ENCODE results near the gene IL11.

IL11 gene

DNA sequence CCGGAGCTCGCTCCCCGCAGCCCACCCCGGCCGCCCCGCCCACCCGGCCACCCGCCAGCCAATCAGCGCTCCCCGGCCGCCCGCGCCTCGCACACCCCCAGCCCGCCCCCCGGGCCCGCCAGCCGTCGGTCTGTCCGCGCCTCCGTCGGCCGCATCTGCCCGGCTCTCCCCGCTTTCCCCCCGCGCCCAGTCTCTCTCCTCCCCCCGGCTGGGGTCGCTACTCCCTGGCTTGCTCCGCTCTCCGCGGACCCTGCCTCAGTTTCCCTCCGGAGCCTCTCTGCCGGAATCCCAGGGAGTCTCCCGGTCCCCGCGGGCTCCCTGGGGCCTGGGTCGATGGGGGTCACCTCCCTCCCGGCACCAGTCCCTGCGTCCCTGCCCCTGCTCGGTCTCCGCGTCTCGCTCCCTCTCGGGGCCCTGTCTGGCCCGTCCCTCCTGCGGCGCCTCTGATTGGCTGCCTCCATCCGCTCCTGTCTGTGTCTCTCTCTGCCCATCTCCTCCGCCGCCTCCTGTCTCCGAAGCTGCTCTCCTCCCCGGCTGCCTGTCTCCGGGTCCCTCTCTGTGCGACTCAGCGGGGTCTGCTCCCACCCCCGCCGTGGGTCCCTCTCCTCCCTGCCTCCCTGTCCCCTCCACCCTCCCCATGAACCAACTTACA, 484 bp downstream of the IL11 start:
- DNase-seq = no peak

DNA sequence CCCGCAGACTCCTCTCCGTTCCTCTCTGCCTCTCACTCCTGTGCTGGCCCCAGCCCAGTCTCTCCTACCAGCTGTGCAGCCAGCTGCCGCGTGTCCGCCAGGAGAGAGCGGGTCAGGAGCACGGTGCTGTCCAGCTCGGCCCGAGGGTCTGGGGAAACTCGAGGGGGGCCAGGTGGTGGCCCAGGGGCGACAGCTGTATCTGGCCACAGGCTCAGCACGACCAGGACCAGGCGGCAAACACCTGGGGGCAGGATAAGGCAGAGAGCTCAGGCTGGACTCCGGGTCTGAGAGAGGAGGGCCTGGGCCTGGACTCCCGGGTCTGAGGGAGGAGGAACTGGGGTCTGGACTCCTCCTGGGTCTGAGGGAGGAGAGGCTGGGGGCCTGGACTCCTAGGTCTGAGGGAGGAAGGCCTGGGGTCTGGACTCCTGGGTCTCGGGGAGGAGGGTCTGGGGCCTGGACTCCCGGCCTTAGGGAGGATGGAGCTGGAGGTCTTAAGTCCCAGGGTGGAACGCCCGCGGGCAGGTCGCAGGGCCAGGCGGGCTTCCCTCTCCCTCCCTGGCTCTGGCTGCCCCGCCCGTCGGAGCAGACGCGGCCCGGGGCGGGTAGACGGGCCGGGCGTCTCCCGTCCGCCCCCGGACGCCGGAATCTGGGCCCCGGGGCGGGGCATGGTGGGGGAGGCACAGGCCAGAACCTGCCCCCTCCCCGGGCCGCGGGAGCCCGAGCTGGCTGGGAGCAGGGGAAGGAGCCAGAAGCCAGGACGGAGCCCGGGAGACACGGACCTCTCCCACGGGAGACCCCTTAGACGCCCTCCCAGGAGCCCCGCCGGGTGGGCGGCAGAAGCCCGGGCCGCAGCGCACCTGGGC, 1.3 kb downstream of the IL11 start:
- DNase-seq = no peak

DNA sequence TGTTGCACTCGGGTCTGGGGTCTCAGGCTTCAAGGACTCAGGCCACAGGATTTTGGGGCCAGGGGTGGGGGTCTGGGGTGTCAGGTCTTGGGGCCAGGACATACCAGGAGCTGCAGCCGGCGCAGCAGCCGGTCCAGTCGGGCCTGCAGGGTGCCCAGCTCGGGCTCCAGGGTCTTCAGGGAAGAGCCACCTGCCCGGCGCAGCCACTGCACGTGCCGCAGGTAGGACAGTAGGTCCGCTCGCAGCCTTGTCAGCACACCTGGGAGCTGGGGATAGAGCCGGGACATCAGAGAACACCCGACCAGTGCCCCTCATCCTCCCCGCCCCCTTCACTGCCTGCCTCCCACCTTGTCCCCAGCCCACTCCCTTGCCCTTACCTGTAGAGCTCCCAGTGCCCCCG, 2.2 kb downstream of the IL11 start:
- DNase-seq = no peak

DNA sequence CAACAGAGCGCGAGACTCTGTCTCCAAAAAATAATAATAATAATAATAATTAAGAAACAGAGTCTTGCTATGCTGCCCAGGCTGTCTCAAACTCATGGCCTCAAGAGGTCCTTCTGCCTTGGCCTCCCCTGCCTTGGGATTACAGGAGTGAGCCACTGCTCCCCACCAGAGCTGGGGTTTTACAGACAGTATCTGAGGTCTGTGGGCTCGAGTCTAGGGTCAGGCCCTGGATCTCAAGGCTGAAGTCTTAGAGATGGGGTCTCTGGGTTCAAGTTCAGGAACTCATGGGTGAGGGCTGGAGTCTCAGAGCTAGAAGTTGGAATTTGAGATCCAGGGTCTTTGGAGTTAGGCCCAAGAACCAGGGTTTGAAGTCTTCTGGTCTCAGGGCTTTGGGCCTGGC, 3.5 kb downstream of the IL11 start:
- DNase-seq = no peak

DNA sequence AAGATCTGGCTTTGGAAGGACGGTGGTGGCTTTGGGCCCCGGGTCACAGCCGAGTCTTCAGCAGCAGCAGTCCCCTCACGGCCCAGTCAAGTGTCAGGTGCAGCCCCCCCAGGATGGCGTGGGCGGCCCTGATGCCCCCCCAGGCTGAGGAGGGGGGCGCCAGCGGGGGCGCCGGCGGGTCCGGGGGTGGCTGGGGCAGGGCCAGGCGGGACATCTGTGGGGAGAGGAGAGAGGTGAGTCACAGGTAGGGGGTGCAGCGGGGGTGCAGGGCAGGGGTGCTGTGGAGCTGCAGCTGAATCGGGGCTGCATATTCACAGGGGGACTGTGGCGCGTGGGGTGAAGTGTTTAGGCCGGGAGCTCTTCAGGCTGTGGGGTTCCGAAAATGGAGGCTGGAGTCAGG, 4.3 kb downstream of the IL11 start:
- no peak for DNase-seq

DNA sequence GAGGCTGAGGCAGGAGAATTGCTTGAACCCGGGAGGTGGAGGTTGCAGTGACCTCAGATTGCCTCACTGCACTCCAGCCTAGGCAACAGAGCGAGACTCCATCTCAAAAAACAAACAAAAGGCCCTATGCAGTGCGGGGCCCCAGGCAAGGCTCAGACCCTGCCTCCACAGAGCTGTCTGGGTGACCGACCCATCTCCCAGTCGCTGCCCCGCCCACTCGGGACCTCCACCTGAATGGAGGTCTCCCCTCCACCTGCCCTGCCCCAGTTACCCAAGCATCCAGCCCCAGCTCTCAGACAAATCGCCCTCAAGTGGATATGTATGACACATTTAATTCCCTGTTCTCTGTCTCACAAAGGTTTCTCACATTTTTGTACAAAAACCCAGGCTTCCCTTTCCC, 5.0 kb downstream of the IL11 start:
- no peak for DNase-seq

DNA sequence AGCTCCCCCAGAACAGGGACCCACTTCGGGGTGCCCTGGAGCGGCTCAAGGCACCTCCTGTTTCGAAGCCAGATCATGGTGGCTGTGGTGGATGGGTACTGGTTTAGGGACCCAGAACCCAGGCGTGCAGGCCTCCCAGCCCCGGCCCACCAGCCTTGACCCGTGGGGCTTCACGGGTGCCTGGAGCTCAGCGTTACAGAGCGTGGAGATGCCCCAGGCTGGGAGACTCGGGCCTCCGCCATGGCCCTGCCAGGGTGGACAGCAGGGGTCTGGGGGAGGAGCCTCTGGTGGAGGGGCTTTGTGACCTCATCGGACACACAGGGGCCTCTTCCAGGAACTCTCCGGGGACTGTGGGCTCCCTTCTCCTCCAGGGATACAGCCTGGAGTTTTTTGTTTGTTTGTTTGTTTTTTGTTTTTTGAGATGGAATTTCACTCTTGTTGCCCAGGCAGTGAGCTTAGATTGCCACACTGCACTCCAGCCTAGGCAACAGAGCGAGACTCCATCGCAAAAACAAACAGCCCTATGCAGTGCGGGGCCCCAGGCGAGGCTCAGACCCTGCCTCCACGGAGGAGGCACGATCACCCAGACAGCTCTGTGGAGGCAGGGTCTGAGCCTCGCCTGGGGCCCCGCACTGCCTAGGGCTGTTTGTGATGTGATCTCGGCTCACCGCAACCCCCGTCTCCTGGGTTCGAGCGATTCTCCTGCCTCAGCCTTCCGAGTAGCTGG, 7.1 kb downstream of the IL11 start, which contains the start of gene GARIN5B:
Gene GARIN5B, minus strand, starts transcription at position 271 of the 727 bp plus-strand sequence. Its CDS starts 194 bp downstream, at position 77.
- no peak for DNase-seq

DNA sequence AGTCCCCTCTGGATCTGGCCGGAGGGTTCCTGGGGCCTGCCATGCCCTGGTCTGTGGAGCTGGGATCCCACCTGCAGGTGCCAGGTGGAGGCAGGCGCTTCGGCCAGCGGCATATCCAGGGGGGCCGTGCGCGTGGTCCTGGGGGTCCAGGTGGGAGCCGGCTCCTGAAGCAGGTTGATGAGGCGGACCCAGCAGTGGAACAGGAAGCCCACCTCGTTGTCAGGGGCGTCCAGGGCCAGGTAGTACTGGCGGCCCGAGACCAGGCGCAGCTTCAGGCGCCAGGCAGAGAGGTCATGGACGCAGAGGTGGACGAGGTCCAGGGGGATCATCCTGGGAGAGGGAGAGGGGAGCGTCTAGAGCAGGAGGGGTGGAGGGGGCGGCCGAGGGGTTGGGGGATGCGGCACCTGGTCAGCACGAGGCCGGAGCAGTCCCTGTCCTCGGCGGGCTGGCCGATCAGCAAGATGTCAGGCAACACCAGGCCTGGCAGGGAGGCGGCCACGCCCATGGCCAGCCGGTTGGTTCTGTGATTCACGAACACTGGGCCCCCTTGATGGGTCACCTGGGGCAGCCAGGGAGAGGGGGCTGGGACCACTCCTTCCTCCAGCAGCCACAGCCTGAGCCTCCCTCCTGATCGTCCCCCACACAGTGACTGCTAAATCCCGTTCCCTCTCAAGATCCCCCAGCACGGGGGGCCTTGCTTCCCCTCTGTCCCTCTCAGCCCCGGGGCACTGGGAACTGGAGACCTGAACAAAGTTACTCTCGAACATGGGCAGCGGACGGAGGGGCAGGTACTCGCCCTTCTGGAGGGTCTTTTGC, 7.9 kb downstream of the IL11 start:
- no peak for DNase-seq

DNA sequence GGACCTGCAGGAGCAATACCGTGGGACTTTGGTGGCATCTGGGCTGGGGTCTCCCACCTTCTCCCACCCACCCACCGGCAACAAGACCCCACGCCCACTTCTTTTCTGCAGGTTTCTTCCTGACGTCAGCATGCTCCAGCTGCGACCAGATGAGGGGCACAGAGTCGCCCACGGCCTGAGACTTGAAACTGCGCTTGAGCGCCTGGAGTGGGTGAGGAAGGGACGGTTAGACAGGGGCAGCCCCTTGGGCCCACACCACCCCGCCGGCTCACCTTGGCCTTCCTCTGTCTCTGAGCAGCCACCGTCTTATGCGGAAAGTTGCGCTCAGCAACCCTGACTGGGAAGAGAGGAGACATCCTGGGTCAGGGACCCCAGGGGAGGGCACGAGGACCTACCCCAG, 9.4 kb downstream of the IL11 start:
- DNase-seq = no peak

DNA sequence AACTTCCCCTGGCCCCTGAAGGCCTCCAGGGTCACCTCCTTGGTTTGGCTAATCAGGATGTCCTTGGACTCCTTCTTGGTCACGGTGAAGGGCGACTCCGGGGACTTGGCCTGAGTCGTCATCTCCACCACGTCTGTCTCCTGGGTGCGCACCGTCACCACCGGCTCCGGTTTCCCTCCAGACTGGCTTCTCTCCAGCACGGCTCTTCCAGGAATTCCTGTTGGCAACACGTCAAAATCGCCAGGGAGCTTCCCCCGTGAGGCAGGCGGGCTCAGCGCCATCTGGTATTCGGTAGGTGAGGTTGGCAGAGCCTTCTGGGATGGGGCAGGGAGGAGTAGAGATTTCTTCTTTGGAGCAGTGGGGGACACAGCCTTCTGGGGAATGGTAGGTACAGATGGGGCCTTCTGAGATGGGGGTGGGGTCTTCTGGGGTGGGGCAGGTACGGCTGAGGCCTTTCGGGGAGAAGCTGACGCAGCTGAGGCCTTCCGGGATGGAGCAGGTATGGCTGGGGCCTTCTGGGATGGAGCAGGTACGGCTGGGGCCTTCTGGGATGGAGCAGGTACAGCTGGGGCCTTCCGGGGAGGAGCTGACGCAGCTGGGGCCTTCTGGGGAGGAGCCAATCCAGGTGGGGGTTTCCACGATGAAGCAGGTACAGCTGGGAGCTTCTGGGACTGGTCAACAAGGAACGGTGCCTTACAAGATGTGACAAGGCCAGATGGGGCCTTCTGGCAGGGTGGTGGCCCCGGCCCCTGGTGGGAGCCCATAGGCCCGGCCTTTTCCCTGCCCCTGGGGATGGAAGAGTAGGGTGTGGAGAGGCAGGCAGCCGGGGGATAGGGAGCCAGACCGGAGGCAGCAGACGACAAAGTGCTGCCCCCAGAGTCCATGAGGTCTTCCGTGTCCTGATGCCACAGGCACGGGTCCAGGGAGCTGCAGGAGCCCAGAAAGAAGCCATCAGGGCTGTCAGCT, 11.0 kb downstream of the IL11 start:
- no peak for DNase-seq

DNA sequence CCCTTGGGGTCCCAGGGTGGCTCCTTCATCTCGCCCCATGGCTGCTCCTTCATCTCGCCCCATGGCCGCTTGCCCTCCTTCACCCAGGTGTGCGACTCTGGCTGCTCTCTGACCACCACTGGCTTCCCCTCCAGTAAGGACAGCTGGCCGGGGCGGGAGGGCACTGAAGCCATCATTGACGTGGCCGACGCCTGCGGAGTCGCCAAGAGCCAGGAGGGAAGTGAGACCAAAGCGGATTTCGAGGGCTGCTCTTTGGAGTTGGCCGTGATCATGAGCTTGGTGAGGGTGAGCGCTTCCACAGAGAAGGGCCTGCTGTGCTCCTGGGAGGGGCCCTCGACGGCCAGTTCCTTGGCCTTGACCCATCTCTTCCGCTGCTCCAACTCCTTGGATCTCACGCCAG, 11.8 kb downstream of the IL11 start:
- no peak for DNase-seq

DNA sequence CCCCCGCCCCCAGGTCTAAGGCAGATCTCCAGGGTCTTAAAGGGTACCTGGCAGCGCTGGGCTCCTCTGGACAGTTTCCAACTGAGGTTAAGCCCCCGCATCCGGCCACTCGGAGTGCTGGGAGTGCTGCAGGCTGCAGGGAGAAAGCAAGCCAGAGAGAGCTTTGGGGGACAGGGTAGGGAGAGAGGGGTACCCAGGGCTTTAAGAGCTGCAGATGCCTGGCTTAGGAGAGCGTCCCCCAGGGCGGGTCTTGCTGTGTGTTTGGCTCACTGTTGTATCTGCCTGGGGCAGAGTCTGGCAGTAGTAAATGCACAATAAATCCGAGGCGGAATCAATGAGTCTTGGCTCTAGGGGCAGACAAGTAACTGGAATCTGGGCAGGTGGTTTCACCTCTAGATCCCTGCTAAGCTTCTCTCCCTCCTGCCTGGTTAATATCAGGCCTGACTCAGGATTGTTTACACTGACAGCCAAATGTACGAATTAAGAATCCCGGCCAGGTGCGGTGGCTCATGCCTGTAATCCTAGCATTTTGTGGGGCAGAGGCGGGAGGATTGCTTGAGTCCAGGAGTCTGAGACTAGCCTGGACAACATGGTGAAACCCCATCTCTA, 14.9 kb downstream of the IL11 start:
- DNase-seq = no peak

DNA sequence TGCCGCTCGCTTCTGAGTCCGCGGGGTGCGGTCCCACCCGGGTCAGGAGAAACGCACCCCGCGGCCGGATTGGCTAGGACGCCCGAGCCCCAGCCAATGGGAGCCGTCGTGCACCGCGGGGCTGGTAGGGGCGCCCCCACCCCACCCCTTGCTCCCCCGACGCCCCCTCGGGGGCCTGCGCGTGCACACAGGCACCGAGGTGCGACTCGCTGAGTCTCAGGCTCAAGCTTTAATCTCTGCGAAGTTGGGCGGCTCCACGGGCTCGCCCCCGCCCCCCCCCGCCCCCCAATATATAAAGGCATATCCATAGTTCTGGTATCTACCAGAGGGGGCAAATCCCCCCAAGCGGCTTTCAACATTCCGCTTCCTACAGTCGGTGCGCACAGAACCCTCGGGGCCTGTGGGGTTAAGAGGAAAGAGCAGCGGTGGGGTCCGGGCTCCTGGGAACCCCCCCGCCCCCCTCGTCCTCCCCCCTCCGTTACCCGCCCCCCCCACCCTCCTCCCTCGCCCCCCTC, 15.5 kb downstream of the IL11 start, which contains the start of gene COX6B2:
Gene COX6B2, minus strand, starts transcription at position 22 of the 515 bp plus-strand sequence. CDS start 198 bp downstream, outside the sequence.
- no peak for DNase-seq

DNA sequence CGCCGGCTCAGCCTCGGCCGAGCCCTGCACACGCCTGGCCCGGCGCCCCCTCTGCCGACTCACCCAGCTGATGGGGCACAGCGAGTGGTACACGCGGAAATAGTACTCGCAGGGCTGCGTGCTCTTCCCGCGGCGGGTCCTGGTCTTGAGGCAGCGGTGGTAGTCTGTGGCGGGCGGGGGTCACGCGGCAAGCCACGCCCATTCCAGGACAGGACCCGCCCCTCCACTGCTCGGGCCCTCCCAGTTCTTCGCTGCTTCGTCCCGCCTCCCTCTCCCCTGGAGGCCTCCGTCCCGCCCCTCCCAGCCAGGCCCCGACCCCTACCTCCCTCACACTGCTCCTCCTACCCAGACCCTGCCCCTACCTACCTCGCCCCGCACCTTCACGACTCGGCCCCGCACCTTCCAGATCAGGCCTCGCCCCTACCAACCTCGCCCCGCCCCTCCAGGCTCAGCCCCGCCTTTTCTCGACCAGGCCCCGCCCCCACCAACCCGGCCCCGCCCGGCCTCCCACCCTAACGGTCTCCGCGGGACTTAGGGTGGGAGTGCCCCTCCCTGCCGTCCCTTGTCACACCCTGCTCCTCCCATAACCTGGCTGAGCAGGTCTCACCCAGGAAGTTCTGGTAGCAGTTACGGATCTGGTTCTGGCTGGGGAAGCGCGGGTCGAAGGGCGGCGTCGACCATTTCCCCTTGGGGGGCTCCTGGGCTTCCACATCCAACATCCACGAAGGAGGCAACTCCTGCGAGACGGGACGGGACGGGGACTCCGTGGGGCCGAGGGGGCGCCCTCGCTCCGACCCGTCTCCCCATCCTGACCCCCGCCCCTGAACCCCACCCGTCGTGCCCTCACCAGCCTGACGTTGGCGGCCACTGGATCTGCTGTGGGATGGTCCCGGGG, 16.2 kb downstream of the IL11 start:
- peak; percentile 59 for DNase-seq

DNA sequence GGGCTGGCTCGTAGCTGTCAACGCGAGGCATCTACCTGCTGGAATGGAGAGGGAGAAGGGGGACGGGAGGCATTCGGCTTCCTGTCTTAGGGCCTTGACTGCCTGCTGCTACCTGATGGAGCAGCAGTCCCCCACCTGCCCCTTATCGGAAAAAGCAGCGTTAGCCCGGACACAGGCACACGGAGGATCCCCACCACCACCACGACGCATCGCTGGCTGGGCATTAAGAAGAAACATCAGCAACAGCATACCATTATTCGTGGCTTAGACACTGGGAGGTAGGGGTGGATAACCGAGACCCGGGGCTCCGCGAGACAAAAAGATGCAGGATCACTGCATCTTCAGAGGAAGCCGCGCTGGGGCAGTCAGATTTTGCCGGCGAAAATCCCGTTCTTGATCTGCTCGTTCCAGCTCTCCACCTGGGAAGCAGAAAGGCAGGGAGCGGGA, 16.9 kb downstream of the IL11 start:
- no peak for DNase-seq

DNA sequence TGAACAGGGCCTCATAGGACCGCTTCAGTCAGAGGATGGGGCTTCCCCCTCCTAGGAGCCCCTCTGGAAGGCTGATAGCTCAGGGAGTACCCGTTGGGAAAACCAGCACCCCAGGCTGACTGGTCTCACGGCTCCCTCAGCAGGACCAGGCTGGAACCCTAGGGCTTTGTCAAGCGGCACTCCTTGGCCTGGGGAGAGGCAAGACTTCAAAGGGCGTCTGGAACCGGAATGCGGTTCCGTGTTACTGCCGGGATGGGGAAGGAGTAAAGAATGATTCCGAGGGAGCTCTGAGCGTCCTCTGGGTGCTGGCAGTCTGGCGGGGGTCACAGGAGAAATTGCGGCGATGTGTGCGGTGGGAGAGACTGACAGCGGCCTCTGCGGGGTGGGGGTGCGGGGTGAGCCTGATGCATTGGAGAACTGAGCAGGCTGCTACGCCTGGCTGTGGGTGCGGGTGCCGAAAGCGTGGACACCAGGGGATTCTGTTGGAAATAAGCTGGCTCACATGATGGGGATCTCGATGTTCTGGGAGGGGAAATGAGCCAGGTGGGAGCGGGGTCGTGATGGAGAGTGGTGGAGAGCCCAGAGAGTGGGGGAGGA, 17.6 kb downstream of the IL11 start:
- no peak for DNase-seq

DNA sequence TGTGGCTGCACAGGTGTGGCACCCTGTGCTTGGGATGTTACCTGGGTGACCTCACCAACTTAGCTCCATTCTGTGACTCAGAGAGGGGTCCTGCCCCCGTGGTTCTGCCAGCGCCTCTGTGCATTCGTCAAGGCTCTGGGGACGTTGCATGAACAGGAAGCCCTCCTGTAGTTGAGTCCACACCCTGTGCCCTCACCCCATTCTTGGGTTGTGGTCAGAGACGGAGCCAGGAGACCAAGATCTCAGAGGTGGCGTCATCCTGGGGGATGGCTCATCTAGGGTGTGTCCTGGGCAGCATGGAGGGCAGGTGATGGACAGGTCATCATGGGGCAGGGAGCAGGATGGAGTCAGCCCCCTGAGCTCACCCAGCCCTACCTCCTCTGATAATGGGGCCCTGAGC, 18.2 kb downstream of the IL11 start:
- no peak for DNase-seq

DNA sequence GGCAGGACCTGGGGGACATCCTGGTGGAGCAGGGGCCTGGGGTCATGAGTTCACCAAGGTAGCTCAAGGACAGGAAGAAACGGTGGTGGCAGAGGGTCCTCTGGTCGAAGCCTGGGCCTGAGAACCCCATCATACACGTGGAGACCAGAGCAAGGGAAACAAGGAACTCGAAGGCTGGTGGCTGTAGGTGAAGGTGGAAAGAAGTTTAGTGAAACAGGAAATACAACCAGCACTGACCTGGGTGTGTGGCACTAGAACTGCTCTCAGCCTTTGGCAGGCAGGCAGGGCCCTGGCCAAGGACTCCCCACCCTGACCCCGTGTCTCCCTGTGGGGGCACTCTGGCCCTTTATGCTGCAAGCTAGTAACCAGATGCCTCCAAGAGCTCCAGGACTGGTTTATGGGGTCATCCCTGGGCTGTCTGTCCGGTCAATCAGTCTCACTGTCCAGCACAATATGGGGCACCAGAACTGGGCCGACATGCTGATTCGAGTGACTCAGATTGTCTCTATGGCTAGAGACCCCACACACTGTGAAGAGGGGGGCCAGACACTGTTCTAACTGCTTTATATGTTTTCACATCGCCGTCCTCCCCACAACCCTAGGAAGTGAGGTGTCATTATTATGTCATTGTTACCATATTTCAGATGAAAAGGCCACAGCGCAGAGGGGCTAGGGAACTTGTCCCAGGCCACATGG, 19.5 kb downstream of the IL11 start:
- no peak for DNase-seq

Measured in stimulated activated CD4-positive, alpha-beta T cell treated with anti-CD3 and anti-CD28 coated beads, Interleukin-12 subunit alpha, Interleukin-12 subunit beta, amount 100 ng/mL, for 4 hours (primary cell).